Measurements from ENCODE around the gene ASZ1.

ASZ1 gene

DNA sequence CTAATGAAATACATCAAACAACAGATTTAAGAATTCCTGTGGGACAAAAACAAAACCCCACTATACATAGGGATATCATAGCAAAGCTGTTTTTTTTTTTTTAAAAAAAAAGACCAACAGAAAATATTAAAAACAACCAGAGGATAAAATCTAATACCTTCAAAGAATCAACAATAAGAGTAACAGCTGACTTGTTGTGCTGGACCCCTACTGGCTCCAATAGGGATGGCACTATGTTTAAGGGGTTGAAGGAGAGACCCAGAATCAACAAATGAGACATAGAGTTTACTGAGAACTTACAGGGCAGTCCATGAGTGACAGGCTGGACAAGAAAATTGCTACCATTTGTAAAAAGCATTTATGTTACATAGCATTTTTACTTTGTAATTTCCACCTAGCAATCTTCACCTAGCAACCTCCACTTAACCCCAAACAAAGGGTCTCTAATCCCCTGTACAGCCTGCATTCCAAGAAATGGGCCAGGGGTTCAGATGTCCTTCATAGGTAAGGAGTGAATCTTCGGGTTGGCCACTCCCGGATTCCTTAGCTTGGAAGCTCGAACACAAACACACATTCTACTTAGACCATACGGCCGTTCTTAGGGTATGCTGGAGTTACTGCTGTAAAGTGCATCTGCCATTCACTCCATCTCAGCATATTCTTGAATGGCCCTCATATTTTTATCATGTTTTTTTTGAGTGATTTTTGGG is 25.8 kb downstream of the ASZ1 start:
- TF ChIP-seq, protein P1, sequence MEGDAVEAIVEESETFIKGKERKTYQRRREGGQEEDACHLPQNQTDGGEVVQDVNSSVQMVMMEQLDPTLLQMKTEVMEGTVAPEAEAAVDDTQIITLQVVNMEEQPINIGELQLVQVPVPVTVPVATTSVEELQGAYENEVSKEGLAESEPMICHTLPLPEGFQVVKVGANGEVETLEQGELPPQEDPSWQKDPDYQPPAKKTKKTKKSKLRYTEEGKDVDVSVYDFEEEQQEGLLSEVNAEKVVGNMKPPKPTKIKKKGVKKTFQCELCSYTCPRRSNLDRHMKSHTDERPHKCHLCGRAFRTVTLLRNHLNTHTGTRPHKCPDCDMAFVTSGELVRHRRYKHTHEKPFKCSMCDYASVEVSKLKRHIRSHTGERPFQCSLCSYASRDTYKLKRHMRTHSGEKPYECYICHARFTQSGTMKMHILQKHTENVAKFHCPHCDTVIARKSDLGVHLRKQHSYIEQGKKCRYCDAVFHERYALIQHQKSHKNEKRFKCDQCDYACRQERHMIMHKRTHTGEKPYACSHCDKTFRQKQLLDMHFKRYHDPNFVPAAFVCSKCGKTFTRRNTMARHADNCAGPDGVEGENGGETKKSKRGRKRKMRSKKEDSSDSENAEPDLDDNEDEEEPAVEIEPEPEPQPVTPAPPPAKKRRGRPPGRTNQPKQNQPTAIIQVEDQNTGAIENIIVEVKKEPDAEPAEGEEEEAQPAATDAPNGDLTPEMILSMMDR (conservative IDR thresholded peaks at IDR 0.05) = no peak; the same call in 1 of the 2 replicates
- H3K27ac ChIP-seq = no peak overlapping the region

DNA sequence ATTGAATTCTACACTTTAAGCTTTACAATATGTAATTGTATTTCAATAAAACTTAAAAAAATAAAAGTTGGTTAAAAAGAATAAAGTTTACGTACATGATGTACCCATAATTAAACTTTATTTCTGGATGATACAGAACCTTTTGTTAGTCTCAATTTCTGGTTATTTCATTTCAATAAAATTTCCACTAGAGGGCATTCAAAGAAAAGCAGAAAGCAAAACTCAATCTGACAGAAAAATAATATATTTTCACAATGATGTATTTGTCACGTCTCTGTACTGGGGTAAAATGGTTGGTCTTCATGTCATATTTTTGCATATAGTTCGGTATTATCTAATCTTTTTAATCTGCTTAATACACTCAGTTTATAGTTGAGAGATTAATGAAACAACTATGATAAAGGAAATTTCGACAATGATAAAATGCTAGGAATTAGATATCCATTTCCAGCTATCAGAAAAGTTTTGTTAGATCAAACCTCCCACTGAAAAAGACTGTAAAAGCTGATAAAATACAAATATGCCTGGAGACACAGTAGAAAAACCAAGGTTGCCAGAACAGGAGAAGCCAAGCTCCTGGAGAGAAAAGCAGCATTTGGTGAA is 27.4 kb downstream of the ASZ1 start:
- TF ChIP-seq, protein P1 (conservative IDR thresholded peaks at IDR 0.05) = peak; percentile 88
- H3K27ac ChIP-seq = peak overlapping the region; percentile 10; the same call in 1 of the 2 replicates

DNA sequence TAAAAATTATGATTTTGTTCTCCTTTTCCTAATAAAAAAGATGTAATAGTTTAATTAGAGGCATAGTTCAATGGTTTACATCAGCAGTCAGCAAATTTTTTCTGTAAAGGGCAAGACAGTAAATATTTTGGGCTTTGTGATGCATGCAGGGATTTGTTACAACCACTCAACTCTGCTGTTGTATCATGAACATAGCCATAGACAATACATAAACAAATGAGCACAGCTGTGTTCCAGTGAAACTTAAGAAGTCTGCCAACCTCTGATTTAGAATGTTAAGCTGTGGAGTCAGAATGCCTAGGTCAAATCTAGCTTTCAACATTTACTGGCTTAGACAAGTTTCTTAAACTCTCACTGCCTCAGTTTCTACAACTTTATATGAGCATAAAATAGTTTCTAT is 31.6 kb downstream of the ASZ1 start:
- no peak overlapping the region for H3K27ac ChIP-seq
- TF ChIP-seq, protein P1 (conservative IDR thresholded peaks at IDR 0.05) = no peak

DNA sequence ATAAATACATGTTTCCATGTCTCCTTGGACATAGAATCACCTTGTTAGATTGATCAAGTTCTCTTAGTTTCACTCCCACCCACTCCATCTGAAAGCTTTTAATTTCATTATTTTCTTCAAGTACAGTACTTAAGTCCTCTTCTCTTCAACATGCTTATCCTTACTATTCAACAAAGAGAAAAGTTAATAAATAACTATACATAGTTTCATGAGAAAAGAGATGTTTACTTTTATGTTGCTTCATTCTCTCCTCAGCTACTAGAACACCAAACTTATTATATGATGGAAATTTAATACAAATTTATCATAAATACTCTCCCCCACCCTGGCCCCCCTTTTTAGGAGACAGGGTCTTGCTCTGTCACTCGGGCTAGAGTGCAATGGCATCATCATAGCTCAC is 33.5 kb downstream of the ASZ1 start:
- TF ChIP-seq, protein P1 (conservative IDR thresholded peaks at IDR 0.05) = no peak
- H3K27ac ChIP-seq = no peak overlapping the region

- TF ChIP-seq, protein P1 (conservative IDR thresholded peaks at IDR 0.05) = no peak
- no peak overlapping the region for H3K27ac ChIP-seq
Observed at GRCh38 chr7:117389871-117390270, 37.4 kb downstream of the ASZ1 start.

- TF ChIP-seq, protein P1 (conservative IDR thresholded peaks at IDR 0.05) = peak; percentile 6
- peak overlapping the region; percentile 95 for H3K27ac ChIP-seq
Observed at GRCh38 chr7:117386110-117386706, 41.1 kb downstream of the ASZ1 start.

DNA sequence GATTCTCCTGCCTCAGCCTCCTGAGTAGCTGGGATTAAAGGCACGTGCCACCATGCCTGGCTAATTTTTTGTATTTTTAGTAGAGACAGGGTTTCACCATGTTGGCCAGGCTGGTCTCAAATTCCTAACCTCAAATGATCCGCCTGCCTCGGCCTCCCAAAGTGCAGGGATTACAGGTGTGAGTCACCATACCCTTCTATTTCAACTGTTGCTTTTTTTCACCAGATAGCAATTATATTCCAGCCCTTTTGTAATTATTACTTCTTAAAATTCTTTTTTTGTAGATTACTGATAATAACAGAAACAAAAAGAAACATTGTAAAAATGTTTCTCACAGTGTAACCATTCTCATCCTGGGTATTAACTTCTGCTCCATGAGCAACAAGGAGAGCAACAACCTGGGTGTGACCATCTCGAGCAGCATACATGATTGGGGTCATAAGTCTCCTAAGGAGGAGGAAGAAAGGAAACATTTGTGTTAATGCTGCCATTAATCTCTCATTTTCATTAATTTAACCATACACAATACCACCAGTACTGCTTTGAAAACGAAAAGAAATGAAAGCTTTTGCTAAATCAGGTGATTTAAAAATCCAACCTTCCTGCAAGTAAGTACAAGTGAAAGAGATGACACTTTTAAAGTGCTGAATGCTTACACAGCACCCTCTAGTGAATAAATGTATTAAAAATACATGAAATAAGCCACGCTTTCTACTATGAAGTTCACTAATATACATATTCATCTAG is 41.8 kb downstream of the ASZ1 start:
- H3K27ac ChIP-seq = peak overlapping the region; percentile 95
- TF ChIP-seq, protein P1 (conservative IDR thresholded peaks at IDR 0.05) = peak; percentile 83
